SK-N-DZ (cell line): ENCODE results near the gene CASP12.

Experiments
- DNase-seq: peaks from one replicate; pipeline ENCODE4 v3.0.0-alpha.2; 2015; ENCODE audit warnings: low spot score
- small RNA-seq, 2 experiments: library from RNA; depleted of rRNA; stranded (forward); fragments of <200 nt; gene quantifications; one replicate each; pipeline ENCODE3, GENCODE V24; 2014

The CASP12 gene

DNA sequence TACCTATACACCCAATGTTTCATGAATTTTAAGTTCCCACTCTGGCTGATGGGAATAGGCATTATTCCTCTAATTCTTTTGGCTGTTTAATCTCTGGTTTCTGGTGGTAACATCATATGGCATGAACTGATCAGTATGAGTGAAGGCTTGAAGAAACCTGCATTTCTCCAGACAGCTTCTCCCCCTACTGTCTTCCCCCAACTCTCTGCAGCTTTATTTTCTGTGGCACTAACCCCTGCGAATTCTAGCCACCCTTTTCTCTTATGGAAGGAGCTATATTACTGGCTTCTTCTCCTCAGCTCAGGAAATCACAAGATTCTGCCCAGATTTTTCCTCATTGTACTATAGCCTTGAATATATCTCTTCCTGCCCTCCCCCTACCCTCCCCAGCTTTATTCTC lies 57.1 kb downstream of the CASP12 start:
- no peak for DNase-seq

DNA sequence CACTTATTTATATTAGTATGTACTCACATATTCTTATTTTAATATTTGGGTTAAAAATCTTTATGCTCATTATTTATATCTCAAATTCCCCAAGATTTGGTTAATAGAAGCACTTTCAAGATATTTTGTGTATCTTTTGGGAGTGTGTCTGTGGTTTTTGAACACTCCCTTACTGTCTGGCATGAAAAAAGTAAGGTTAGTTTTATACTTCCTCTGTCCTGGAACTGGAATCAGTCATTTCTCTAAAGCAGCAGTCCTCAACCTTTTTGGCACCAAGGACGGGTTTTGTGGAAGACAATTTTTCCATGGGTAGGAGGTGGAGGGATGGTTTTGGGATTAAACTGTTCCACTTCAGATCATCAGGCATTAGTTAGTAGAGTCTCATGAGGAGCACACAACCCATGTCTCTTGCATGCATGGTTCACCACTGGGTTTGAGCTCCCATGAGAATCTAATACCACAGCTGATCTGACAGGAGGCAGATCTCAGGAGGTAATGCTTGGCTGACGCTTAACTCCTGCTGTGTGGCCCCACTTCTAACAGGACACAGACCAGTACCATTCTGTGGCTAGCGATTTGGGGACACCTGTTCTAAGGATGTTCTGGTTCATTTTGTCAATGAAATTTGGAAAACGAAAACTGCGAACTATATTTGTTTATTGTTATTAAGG lies 60.2 kb downstream of the CASP12 start:
- DNase-seq = no peak

DNA sequence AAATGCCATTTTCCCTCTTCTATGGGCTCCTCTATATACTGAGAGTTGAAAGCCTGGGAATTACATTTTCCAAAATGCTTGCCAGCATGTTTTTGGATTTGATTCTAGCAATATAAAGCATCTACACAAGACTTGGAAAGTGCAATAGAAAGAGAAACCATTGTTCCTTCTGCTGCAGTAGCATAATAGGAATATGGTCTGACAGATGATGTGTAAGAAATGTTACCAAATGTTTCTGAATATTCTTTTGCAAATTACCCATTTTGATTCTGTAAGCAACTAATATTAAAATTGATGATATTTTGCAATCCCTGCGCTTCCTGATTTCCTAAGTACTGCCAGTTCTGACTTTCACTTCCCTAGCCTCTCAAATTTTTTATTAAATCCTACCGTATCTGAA lies 61.6 kb downstream of the CASP12 start:
- no peak for DNase-seq

Small RNA genes within 50 kb of the gene (small RNA-seq; reads per million reads assigned to genes)
- gene AP002004.1 = 0 reads per million in 2 experiments
